ENCODE data around the gene ELF2. TPM values are rescaled to one million over a fixed set of nuclear protein-coding genes. Genes with fewer than 3 reads are reported as not detected.

Gene ELF2
- total RNA-seq, 1 experiment from 2014 or later, result 26.5 TPM

DNA sequence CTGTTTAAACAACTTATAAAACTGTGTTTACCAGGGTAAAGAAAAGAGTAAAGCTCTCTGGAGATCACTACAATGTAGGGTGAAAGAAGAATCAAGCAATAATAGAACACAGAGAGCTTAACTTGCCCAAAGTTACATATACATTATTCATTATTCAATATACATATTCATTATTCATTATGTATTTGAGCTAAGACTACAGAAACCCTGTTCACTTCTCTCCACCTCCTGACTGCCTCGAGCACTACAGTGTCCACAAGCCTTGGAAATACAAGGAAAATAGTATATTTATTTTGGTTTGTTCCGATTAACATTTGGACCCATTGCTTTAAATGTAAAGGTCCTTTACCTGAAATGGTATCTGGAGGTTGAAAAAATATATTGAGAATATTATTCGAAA lies 35.9 kb upstream of the ELF2 start:
- no peaks in the 10 kb centered on the region for H3K27me3 Mint-ChIP-seq (ENCODE audit: insufficient read depth, unreplicated experiment)
- H3K4me3 Mint-ChIP-seq (ENCODE audit: unreplicated experiment), result no peak overlapping the region

DNA sequence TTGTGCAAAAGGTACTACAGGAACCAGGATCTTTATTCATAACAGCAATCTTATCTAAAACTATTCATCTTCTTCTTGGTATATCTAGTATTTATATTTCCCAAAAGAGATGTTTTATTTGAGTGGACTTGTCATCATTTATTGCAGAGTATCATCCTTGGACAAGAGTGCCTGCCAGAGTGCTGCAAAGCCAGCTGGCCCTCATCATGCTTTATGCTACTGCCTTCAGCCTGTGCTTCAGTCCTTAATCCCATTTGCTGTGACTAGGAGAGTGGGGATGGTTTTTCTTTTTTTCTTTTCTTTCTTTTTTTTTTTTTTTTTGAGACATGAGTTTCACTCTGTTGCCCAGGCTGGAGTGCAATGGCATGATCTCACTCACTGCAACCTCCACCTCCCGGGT lies 33.5 kb upstream of the ELF2 start:
- POLR2A ChIA-PET, result interaction anchor here (0.9 to 1.4 kb wide), 2 partner anchors 34 to 90 kb away, joined by 3 read pairs; partner anchors contain the start of gene NAA15

More for the DNA sequence above, 35.9 kb upstream of the ELF2 start:
- ChIA-PET POLR2A (no interaction called here), CTCF (no interaction called here)
- TF ChIP-seq, protein P1, sequence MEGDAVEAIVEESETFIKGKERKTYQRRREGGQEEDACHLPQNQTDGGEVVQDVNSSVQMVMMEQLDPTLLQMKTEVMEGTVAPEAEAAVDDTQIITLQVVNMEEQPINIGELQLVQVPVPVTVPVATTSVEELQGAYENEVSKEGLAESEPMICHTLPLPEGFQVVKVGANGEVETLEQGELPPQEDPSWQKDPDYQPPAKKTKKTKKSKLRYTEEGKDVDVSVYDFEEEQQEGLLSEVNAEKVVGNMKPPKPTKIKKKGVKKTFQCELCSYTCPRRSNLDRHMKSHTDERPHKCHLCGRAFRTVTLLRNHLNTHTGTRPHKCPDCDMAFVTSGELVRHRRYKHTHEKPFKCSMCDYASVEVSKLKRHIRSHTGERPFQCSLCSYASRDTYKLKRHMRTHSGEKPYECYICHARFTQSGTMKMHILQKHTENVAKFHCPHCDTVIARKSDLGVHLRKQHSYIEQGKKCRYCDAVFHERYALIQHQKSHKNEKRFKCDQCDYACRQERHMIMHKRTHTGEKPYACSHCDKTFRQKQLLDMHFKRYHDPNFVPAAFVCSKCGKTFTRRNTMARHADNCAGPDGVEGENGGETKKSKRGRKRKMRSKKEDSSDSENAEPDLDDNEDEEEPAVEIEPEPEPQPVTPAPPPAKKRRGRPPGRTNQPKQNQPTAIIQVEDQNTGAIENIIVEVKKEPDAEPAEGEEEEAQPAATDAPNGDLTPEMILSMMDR (IDR thresholded peaks at IDR 0.05; ENCODE audit: unreplicated experiment), result no peak
- intact Hi-C loops (cut with micrococcal nuclease), result no loop called here
- DNase-seq (ENCODE audit: unreplicated experiment), result no peak
- H3K9me3 Mint-ChIP-seq (ENCODE audit: unreplicated experiment), result no peaks in the 10 kb centered on the region
- no TSS peak for BruUV-seq (replicated peaks)
- H3K36me3 Mint-ChIP-seq (ENCODE audit: insufficient read depth, unreplicated experiment), result peaks cover 6% of the 10 kb centered on the region
- H3K27ac Mint-ChIP-seq (ENCODE audit: low read depth, unreplicated experiment), result no peak overlapping the region
- H3K4me1 Mint-ChIP-seq (ENCODE audit: insufficient read depth, unreplicated experiment), result peaks cover 3% of the 10 kb centered on the region

DNA sequence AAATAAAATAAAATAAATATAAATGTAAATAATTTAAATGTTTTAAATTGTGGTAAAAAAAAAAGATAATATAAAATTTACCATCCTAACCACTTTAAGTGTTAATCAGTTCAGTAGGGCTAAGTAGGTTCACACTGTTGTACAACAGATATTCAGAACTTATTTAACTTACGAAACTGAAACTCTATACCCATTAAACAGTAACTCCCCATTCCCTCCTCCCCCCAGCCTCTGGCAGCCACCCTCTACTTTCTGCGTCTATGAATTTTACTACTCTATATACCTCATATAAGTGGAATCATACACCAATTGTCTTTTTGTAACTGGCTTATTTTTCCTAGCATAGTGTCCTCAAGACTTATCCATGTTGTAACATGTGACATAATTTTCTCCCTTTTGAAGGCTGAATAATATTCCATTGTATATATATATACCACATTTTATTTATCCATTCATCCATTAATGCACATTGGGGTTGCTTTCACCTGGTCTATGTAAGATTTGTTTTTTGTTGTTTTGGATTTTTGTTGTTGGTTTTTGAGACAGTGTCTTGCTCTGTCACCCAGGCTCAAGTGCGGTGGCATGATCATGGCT lies 32.5 kb upstream of the ELF2 start:
- peak overlapping the region; percentile 57 for H3K27ac Mint-ChIP-seq (ENCODE audit: low read depth, unreplicated experiment)
- DNase-seq (ENCODE audit: unreplicated experiment), result no peak
- intact Hi-C loops (cut with micrococcal nuclease), result no loop called here
- no peaks in the 10 kb centered on the region for H3K9me3 Mint-ChIP-seq (ENCODE audit: unreplicated experiment)
- H3K27me3 Mint-ChIP-seq (ENCODE audit: insufficient read depth, unreplicated experiment), result no peaks in the 10 kb centered on the region
- H3K36me3 Mint-ChIP-seq (ENCODE audit: insufficient read depth, unreplicated experiment), result peaks cover 6% of the 10 kb centered on the region
- TF ChIP-seq, protein P1 (IDR thresholded peaks at IDR 0.05; ENCODE audit: unreplicated experiment), result no peak
- CTCF ChIA-PET, result interaction anchor here (0.6 to 1.5 kb wide), 4 partner anchors 11 to 186 kb away, joined by 4 to 5 read pairs (median 4); no protein-coding TSS in a partner anchor
- no peak overlapping the region for H3K4me3 Mint-ChIP-seq (ENCODE audit: unreplicated experiment)
- H3K4me1 Mint-ChIP-seq (ENCODE audit: insufficient read depth, unreplicated experiment), result peaks cover 12% of the 10 kb centered on the region
- POLR2A ChIA-PET, result interaction anchor here (0.7 to 2.1 kb wide), 3 partner anchors 18 to 34 kb away, joined by 3 to 10 read pairs (median 7); partner anchors contain the start of gene ELF2
- BruUV-seq (replicated peaks), result no TSS peak

More for the DNA sequence above, 33.5 kb upstream of the ELF2 start:
- TF ChIP-seq, protein P1 (IDR thresholded peaks at IDR 0.05; ENCODE audit: unreplicated experiment), result no peak
- Mint-ChIP-seq H3K4me1 (ENCODE audit: insufficient read depth, unreplicated experiment) (peaks cover 12% of the 10 kb centered on the region), H3K36me3 (ENCODE audit: insufficient read depth, unreplicated experiment) (peaks cover 6% of the 10 kb centered on the region), H3K9me3 (ENCODE audit: unreplicated experiment) (no peaks in the 10 kb centered on the region), H3K4me3 (ENCODE audit: unreplicated experiment) (no peak overlapping the region), H3K27me3 (ENCODE audit: insufficient read depth, unreplicated experiment) (no peaks in the 10 kb centered on the region), H3K27ac (ENCODE audit: low read depth, unreplicated experiment) (no peak overlapping the region)
- BruUV-seq (replicated peaks), result no TSS peak
- DNase-seq (ENCODE audit: unreplicated experiment), result no peak
- CTCF ChIA-PET, result interaction anchor here (0.6 to 1.5 kb wide), 5 partner anchors 10 to 180 kb away, joined by 3 to 5 read pairs (median 4); no protein-coding TSS in a partner anchor
- intact Hi-C loops (cut with micrococcal nuclease), result no loop called here

GRCh38 chr4:139208404-139208945 lies 31.5 kb upstream of the ELF2 start:
- POLR2A ChIA-PET, result interaction anchor here (0.7 to 2.1 kb wide), 4 partner anchors 16 to 33 kb away, joined by 3 to 10 read pairs (median 5); partner anchors contain the start of gene ELF2
- Mint-ChIP-seq H3K4me1 (ENCODE audit: insufficient read depth, unreplicated experiment) (peaks cover 12% of the 10 kb centered on the region), H3K4me3 (ENCODE audit: unreplicated experiment) (no peak overlapping the region), H3K27ac (ENCODE audit: low read depth, unreplicated experiment) (peak overlapping the region; percentile 74), H3K36me3 (ENCODE audit: insufficient read depth, unreplicated experiment) (peaks cover 2% of the 10 kb centered on the region), H3K27me3 (ENCODE audit: insufficient read depth, unreplicated experiment) (no peaks in the 10 kb centered on the region), H3K9me3 (ENCODE audit: unreplicated experiment) (no peaks in the 10 kb centered on the region)
- TF ChIP-seq, protein P1 (IDR thresholded peaks at IDR 0.05; ENCODE audit: unreplicated experiment), result no peak
- intact Hi-C loops (cut with micrococcal nuclease), result no loop called here
- no TSS peak for BruUV-seq (replicated peaks)
- peak; percentile 93 for DNase-seq (ENCODE audit: unreplicated experiment)
- CTCF ChIA-PET, result interaction anchor here (0.6 to 0.8 kb wide), 3 partner anchors 30 to 185 kb away, joined by 3 to 7 read pairs (median 5); no protein-coding TSS in a partner anchor

All from MCF 10A (cell line).